Left cardiac atrium (tissue), 4 donors: ENCODE results near the gene TPPP. TPM values are rescaled to one million over a fixed set of nuclear protein-coding genes. Genes with fewer than 3 reads are reported as not detected.

Experiments used
- ATAC-seq, 2 donors: fragments of 200-7000 bp; cut with Tn5 transposase; one replicate each; pipeline ENCODE4 v1.9.1; 2020; ENCODE audit warnings: mild to moderate bottlenecking in 2 of 2, moderate library complexity in 2 of 2
- DNase-seq: peaks from one replicate; pipeline ENCODE4 v3.0.0-alpha.2; 2020
- intact Hi-C, 2 donors: fragments of 100-400 bp; cut with DNase I; formaldehyde crosslinking; loops; one replicate each; pipeline versions ENCODE4 v1.14.1 to v1.15.1; 2022 to 2023
- total RNA-seq, 2 donors: library from RNA; stranded (reverse); fragmentation: NEBNext Ultra II Directional; extraction: Animal tissue kit (Norgen Biotek cat#: 25700); gene quantifications; one replicate each; pipeline ENCODE4 v1.2.1, GENCODE V29; 2021
- donor health status: DM: no; HTN: yes; CAD: no.
- donor health status: DM: no; HTN: yes; CAD: no; lungs with severe emphysema.
- donor health status: DM: yes; HTN: yes; CAD: no.
- donor health status: Dilated cardiomyopathy.

The TPPP gene
- total RNA-seq, 2 donors from 2014 or later: 15.5 to 25.0 TPM

GRCh38 chr5:622359-622758 is 70.8 kb downstream of the TPPP start:
- ATAC-seq: no peak
- intact Hi-C loops: no loop called here
- no peak for DNase-seq

DNA sequence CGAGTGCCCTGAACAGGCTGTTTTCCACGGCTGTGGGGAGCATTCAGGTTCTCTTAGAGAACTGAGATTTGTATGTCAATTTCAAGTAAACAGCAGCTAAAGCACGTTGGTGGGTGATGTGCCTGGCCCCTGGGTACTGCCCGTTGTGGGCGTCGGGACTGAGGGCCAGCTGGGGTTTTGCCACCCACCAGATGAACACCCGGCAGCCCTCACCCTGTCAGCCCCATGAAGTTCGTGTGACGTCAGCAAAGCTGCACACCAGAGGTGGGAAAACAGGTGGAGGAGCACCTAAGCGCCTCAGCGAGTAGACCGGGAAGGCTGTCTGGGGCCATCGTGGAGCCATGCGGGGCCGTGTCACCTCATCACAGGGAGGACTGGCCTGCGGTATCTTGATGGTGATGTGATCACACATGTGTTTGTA is 71.8 kb downstream of the TPPP start:
- no peak for DNase-seq
- ATAC-seq: no peak
- intact Hi-C loops: no loop called here

GRCh38 chr5:620586-621180 is 72.5 kb downstream of the TPPP start:
- intact Hi-C loops: no loop called here
- DNase-seq (no peak), ATAC-seq (no peak)

GRCh38 chr5:620152-620551 is 73.0 kb downstream of the TPPP start:
- ATAC-seq (no peak), DNase-seq (no peak)
- intact Hi-C loops: no loop called here

GRCh38 chr5:619444-619843 is 73.7 kb downstream of the TPPP start:
- DNase-seq (no peak), ATAC-seq (no peak)
- intact Hi-C loops: loop anchor here in 1 of 2 donors (10.0 kb wide), 1 partner anchor 165 kb away; no protein-coding TSS in a partner anchor

GRCh38 chr5:618450-618849 is 74.7 kb downstream of the TPPP start:
- DNase-seq (no peak), ATAC-seq (no peak)
- intact Hi-C loops: loop anchor here in 1 of 2 donors (10.0 kb wide), 1 partner anchor 164 kb away; no protein-coding TSS in a partner anchor

- intact Hi-C loops: loop anchor here in 1 of 2 donors (10.0 kb wide), 1 partner anchor 163 kb away; no protein-coding TSS in a partner anchor
- ATAC-seq (no peak), DNase-seq (no peak)
These were observed 75.3 kb downstream of the TPPP start for GRCh38 chr5:617896-618295.

- intact Hi-C loops: loop anchor here in 1 of 2 donors (10.0 kb wide), 1 partner anchor 162 kb away; no protein-coding TSS in a partner anchor
- DNase-seq (no peak), ATAC-seq (no peak)
These were observed 76.6 kb downstream of the TPPP start for GRCh38 chr5:616484-617039.

DNA sequence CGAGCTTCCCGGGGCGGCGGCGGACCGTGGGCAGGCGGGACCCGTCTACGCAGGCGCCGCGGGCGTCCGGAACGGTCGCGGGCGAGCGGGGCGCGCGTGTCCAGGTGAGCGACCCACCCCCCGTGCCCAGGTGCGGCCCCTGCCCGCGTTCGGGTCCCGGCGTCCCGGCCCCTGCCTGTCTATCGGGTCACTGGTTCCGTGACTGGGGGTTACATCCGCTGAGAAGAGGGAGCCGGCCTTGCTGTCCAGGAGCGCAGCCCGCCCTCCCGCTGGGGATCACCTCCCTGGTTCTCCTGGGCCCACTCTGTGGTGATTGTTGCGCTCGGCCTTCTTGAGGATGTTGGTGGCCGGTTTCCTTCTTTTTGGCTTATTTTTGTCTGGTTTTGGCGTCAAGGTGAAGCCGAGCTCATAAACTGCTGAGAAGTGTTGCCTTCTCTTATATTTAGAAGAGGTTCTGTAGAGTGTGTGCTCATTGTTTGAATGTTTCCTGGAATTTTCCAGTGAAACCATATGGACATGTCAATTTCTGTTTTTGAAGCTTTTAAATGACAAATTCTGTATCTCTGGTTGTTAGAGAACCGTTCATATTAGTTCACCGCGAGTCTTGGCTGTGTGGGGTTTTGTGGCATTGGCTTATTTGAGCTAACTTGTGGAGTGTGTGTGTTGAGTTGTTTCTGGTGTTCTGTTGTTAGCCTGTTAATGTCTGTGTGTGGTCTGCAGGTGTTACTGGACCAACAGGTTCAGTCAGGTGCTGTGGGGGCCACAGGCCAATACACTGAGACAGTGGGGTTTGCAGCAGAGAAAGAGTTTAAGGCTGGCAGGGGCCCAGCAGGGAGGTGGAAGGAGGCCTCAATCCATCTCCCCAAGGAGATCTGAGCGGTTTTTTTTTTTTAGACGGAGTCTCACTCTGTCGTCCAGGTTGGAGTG is 80.4 kb downstream of the TPPP start:
- ATAC-seq (peak; percentile 7 to 32), DNase-seq (no peak)

GRCh38 chr5:611731-612486 is 81.2 kb downstream of the TPPP start, which contains the start of gene CEP72:
TSS of gene CEP72 (plus strand) at chr5:612340. CDS start at chr5:612362, 22 bp downstream.
- ATAC-seq (peak; percentile 98 to 99), DNase-seq (peak; percentile 92)
- intact Hi-C loops: loop anchor here in 1 of 2 donors (10.0 kb wide), 1 partner anchor 157 kb away; no protein-coding TSS in a partner anchor

More for the DNA sequence above, 80.4 kb downstream of the TPPP start:
- intact Hi-C loops: loop anchor here in 1 of 2 donors (10.0 kb wide), 1 partner anchor 158 kb away; no protein-coding TSS in a partner anchor

GRCh38 chr5:610744-611730 is 82.1 kb downstream of the TPPP start:
- intact Hi-C loops: loop anchor here in 1 of 2 donors (10.0 kb wide), 1 partner anchor 156 kb away; no protein-coding TSS in a partner anchor
- DNase-seq: no peak
- no peak for ATAC-seq

DNA sequence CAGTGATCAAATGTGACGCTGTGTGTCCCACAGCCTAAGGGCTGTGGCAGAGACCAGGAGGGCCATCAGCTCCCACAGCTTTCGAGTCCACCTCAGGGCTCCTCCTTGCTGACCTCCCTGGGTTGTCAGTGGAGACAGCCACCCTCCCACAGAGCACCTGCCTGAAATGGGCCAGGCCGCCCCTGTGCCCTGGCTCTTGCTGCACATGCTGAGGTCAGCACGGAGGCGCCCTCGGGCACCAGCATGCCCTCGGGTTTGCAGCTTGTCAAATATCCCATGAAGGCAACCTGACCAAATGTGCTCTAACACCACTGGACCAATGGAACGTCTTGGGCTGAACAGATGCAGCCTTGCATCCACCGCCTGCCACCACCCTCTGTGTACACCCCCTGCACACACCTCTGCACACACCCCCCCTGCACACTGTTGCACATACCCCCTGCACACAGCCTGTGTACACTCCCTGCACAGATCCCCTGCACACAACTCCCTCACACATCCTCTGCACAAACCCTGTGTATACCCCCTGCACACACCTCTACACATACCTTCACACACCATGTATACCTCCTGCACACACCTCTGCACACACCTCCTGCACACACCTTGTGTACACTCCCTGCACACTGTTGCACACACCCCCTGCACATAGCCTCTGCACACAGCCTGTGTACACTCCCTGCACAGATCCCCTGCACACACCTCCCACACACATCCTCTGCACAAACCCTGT is 83.0 kb downstream of the TPPP start:
- intact Hi-C loops: loop anchor here in 1 of 2 donors (10.0 kb wide), 1 partner anchor 155 kb away; no protein-coding TSS in a partner anchor
- no peak for ATAC-seq
- DNase-seq: no peak

Other genes with a start within 250 kb of the TPPP start
- gene SLC9A3, start 168.9 kb downstream of the TPPP start, total RNA-seq: under 1 TPM; 0.77 to 0.99 TPM
- gene CEP72, start 81.0 kb downstream of the TPPP start, total RNA-seq: 1 to 10 TPM; 1.4 to 2.5 TPM
- 10 to 100 TPM; 15.4 to 32.5 TPM for gene ZDHHC11B, start 91.4 kb upstream of the TPPP start, total RNA-seq
- gene ZDHHC11, start 157.6 kb upstream of the TPPP start, total RNA-seq: 10 to 100 TPM; 31.1 to 36.7 TPM
- gene BRD9, start 199.4 kb upstream of the TPPP start, total RNA-seq: 10 to 100 TPM; 26.8 to 39.3 TPM
- gene TRIP13, start 199.5 kb upstream of the TPPP start, total RNA-seq: 1 to 10 TPM in 1 of 2 donors, under 1 TPM in 1; 0.88 to 1.1 TPM